HG02763 (cell line): ENCODE measurements around the gene BMPR2.
"Not testable (repeated sequence)": the region's sequence is repeated elsewhere in the genome, so short reads cannot be mapped to it uniquely, and the experiment has no call there.

Source experiments
- ATAC-seq: cut with Tn5 transposase; IDR thresholded peaks from one replicate; pipeline ENCODE4 v1.9.1; 2021; ENCODE audit warnings: mild to moderate bottlenecking, moderate library complexity; ENCODE audit not compliant: unreplicated experiment

Gene BMPR2

DNA sequence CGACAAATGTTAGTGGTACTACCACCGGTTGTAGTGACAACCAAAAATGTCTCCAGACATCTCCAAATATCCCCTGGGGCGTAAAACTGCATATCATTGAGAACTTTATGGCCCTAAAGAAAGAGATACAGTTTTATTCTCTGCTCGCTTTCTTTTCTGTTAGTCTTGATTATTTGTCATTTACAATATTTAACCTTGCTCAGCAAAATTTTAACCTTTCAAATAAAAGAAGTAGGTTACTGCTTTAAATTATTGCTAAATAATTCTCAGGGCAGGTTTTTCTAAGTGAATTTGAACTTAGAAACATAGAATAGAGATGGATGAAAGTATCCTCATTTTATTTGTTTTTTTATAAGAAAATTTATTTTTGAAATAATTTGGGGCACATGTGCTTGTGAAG lies 67.9 kb downstream of the BMPR2 start:
- no peak for ATAC-seq

DNA sequence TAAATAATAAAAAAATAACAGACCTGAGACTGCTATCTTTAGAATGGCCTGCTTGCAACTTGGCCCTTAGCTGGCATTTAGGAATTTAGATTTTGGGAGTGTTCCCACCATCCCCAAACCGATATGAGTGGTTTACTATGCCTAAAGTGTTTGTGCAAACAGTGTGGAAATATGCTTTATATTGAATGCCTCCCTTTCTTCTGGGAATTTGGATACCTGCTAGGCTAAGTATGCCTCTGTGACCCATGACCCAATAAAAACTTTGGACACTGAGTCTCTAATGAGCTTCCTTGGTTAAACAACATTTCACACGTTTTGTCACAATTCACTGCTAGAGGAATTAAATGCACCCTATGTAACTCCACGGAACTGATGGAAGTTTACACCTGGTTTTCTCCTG lies 73.2 kb downstream of the BMPR2 start:
- ATAC-seq: no peak

DNA sequence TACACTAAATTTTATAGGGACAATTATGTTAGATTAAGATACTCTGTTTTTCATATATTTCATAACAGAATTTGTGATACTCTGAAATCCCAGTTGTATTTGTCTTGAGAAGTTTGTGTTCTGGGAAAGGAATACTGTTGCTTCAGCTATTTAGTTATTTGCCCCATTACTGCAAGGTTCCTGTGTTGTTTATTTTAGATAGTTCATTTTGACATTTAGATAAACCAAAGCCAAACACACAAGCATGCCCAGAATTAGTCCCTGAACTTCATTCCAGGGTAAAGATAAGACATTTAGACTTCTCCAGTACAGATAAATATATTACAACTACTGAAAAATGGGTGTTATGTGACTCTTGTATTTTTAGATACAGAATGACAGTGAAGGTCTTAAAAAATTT lies 74.7 kb downstream of the BMPR2 start:
- no peak for ATAC-seq

DNA sequence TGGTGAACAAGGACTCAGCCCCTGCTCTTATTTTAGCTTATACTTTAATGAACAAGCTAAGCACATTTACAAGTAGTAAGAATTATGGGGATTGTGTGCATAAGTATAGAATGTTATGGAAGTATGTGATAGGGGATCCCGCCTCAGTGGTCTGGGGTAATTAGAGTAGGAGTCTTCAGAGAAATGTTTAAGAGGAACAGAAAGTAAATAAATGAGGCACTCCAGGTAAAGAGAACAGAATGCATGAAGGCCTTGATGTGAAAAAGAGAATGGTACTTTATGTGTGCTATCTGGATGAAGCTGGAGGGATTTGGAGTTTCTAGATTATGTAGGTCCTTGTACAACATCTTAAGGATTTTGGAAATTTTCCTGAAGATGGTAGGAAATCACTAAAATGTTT lies 76.6 kb downstream of the BMPR2 start:
- ATAC-seq: no peak

DNA sequence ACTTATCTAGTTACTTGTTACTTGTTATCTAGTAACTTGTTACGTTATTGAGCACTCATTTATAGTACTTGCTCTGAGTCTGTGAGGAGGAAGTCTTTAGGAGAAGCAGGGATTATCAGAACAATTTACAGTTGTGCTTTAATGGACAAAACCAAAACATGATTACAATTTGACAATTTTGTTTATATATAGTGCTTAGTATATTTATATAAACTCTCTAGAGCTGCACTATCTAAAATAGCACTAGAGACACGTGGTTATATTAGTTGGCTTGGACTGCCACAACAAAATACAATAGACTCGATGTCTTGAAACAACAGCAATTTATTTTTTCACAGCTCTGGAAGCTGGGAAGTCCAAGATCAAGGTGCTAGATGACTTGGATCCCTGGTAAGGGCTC lies 78.4 kb downstream of the BMPR2 start:
- ATAC-seq: no peak

DNA sequence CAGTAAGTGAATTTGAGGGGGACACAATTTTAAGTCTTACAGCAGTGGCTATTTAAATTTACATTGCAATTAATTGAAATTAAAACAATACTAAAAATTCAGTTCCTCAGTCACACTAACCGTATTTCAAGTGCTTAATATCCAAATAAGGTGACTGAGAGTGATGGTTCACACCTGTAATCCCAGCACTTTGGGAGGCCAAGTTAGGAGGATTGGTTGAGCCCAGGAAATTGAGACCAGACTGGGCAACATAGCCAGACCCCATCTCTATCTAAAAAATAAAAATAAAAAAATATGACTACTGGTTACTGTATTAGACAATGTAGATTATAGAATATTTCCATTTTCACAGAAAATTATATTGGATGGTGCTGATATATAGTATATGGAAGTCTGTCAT lies 79.0 kb downstream of the BMPR2 start:
- ATAC-seq: no peak

DNA sequence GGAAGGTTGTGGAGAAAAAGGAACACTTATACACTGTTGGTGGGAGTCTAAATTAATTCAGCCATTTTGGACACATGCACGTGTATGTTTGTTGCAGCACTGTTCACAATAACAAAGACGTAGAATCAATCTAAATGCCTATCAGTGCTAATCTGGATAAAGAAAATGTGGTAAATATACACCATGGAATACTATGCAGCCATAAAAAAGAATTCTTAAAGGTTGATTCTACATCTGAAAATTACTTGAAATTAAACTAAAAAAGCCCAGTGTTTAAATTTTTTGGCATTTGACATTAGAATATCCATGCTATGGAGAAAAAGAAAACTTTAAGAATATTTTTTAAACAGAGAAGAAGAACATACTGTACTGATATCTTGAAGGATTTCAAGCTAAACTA lies 84.0 kb downstream of the BMPR2 start:
- no peak for ATAC-seq

DNA sequence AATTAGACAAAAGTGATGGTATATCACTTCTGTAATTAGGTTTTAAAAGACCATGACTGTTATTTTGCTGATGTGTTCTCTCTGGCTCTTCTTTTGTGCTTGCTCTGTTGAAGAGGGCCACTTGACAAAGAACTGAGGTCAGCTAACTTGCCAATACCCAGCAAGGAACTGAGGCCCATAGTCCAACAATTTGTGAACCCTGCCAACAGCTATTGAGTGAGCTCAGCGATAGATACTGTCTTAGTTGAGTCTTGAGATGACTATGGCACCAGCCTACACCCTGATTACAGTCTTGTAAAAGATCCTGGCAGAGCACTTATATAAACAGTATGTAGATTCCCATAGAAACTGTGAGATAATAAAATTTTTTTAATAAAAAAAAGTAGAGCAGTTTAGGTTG lies 103.0 kb downstream of the BMPR2 start:
- no peak for ATAC-seq

DNA sequence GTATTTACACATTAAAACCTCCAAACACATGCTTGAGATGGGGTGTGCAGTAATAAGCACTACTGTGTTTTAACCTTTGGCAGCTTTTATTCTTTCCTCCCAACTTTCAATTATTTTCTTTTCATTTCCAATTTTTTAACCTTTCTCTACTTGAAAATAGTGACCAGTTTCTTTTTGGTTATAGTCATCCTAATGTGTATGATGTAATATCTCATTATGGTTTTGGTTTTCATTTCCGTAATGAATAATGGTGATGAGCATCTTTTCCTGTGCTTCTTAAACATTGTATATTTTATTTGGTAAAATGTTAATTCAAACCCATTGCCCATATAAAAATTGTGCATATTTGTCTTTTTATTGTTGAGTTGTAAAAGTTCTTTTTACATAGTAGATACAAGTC lies 103.5 kb downstream of the BMPR2 start:
- ATAC-seq: no peak

DNA sequence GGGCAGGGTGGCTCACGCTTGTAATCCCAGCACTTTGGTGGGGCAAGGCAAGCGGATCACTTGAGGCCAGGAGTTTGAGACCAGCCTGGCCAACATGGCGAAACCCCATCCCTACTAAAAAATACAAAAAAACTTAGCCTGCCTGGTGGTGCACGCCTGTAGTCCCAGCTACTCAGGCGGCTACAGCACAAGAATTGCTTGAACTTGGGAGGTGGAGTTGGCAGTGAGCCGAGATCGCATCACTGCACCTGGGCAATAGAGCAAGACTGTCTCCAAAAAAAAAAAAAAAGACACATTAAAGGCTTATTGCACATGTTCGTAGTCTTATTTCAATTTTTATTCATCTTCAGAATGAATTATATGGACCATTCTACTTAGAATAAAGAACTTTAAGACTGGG lies 110.2 kb downstream of the BMPR2 start:
- no peak for ATAC-seq

DNA sequence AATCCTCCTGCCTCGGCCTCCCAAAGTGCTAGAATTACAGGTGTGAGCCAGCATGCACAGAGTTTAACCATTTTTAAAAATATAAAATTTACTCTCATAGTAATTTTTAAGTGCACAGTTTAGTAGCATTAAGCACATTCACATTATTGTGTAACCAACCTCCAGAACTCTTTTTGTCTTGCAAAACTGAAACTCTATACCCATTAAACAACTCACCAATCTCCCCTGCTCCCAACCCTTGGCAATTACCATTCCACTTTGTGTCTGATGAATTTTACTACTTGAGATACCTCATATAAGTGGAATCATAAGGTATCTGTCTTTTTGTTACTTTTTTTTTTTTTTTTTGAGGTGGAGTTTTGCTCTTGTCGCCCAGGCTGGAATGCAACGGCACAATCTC lies 112.5 kb downstream of the BMPR2 start:
- no peak for ATAC-seq

DNA sequence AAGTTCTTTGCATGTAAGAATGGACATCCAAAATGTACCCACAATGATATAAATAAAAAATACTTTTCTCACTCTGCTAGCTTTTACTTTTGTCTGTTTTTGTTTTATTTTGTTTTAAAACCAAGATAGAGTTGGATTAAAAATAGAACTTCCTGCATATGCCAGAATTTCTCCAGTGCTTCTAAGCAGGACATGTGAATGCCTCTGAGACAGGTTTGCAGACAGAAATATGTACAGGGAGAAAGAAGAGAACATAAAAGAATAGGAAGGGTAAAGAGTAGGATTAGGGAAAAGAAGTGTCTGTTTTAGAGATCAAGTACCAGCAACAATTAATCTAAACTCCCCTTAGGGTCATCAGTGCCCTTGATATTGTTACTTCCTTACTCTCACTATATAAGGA lies 114.4 kb downstream of the BMPR2 start:
- no peak for ATAC-seq

DNA sequence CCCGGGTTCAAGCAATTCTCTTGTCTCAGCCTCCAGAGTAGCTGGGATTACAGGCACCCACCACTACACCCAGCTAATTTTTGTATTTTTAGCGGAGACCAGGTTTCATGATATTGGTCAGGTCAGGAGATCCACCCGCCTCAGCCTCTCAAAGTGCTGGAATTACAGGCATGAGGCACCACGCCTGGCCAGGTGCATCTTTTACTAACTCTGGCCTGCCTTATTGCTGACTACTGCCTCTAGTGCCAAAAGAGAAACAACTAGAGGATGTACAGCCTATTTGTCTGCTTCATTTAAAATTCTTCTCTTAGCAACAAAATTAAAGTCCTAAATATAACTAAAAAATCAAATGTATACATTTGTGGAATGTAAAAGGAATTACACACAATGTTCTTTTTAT lies 115.4 kb downstream of the BMPR2 start:
- ATAC-seq: no peak

DNA sequence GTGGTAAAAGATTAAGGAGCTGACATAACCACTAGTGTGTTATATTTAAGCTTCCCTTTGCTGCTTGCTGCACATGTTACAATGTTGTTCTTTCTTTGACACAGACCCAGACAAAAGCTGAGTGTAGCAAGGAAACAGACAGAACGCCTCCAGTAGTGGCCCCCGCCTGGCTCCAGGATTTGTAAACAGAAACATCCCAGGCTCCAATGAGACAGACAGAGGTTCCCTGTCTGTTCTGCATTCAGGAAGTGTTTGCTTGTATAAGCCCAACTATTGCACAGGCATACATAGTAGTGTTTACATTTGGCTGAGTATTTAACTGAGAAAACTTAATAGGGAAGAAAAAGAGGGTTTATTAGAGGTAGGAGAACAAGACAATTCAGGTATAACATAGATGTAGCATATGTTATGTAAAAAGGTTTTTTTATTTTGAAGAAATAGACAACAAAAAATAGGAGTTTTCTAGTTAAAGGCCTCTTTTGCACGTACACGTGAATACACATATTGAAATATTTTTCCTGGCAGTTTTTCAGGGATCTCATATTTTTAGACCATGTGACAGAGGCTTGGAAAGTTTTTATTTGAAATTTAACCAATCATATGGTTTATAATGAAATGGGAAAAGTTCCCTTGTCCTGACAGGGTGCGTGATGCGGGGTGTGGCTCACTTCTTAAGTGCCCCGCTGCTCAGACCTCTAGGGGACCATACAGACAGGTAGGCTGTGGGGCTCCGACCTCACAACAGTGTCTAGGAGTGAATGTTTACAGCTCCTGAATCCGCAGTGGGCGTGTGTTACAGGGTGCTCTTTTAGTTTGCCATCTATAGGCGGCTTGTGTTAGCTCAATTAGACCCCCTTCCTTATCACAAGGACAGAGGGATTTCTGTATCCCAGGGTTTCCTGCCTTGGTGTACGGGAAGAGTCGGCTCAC lies 118.4 kb downstream of the BMPR2 start:
- ATAC-seq: no peak

DNA sequence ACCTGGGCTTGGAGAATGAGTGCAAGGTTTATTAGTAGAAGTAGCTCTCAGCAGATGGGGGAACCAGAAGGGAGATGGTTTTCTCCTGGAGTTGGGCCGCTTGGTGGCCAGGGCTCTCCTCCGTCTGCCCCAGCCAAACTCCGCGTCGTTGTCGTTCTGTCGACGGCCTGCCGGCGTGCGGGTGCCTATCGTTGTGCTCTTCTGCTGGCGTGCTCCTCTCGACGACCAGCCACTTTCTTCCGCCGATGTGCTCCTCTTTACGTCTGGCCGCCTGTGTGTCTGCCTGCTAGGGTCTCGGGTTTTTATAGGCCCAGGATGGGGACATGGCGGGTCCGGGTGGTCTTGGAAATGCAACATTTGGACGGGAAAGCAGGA lies 119.1 kb downstream of the BMPR2 start:
- no peak for ATAC-seq

DNA sequence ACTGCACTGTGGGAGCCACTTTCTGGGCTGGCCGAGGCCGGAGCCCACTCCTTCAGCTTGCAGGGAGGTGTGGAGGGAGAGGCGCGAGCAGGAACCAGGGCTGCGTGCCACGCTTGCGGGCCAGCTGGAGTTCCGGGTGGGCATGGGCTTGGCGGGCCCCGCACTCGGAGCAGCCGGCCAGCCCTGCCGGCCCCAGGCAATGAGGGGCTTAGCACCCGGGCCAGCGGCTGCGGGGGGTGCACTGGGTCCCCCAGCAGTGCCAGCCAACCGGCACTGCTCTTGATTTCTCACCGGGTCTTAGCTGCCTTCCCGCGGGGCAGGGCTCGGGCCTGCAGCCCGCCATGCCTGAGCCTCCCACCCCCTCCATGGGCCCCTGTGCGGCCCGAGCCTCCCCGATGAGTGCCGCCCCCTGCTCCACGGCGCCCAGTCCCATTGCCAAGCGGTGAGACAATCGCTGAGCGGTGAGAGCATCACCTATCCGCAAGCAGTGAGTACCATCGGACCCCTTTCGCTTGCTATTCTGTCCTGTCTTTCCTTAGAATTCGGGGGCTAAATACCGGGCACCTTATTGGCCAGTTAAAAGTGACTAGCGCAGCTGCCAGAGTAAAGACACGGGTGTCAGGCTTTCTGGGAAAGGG lies 120.8 kb downstream of the BMPR2 start:
- not testable (repeated sequence) for ATAC-seq

DNA sequence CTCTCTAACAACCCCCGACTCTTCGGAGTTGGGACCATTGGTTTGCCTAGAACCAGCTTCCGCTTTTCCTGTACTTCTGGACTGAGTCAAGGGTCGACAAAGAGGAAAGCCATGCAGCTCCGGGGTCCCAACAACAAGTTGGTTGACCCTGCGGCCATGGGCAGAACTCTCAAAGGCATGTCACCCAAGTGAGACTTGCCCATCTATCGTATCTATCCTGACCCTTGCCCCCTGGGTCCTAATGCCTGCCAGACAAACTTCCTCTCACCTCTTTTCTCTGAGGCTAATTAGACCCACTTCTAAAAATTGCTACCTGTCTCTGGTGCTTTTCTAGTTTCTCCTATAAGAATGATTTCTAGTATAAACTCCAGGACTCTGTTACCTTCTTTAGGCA lies 121.3 kb downstream of the BMPR2 start:
- not testable (repeated sequence) for ATAC-seq

DNA sequence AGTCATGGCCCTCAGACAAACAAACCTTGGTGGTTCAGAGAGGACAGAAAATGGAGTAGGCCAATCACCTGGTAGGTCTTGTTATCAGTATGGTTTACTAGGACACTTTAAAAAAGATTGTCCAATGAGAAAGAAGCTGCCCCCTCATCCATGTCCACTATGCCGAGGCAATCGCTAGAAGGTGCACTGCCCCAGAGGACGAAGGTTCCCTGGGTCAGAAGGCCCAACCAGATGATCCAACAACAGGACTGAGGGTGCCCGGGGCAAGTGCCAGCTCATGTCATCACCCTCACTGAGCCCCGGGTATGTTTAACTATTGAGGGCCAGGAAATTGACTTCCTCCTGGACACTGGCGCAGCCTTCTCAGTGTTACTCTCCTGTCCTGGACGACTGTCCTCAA lies 123.7 kb downstream of the BMPR2 start:
- ATAC-seq: not testable (repeated sequence)

DNA sequence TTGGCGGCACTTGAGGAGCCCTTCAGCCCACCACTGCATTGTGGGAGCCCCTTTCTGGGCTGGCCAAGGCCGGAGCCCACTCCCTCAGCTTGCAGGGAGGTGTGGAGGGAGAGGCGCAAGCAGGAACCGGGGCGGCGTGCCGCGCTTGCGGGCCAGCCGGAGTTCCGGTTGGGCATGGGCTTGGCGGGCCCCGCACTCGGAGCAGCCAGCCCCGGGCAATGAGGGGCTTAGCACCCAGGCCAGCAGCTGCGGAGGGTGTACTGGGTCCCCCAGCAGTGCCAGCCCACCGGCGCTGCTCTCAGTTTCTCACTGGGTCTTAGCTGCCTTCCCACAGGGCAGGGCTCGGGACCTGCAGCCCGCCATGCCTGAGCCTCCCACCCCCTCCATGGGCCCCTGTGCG lies 127.1 kb downstream of the BMPR2 start:
- ATAC-seq: not testable (repeated sequence)

DNA sequence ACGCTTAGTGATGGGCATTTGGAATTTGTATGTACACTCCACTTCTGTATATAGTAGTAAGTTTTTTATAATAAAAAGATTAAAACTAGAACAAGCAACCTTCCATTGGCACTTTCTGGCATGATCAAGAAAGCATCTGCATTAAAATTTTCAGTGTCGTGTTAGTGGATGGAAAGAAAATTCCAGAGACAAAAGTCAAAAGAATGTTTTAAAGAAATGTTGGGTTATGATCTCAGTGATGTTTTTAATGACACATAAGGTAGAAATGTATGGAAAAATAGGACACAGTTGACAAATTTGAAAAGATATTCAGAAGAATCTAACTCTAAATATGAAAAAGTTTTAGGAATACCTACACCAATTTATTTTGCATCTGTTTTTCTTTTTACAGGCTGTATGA lies 132.6 kb downstream of the BMPR2 start:
- ATAC-seq: no peak

DNA sequence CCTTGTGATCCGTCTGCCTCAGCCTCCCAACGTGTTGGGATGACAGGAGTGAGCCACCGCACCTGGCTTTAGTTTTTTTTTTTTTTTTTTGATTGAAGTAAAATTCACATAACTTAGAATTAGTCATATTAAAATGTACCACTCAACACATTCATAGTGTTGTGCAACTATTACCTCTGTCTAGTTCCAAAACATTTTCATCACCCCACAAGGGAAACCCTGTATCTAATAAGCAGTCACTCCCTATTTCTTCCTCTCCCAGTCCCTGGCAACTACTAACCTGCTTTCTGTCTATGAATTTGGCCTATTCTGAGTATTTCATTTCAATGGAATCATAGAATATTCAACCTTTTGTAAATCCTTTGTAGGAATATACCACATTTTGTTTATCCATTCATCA lies 134.8 kb downstream of the BMPR2 start:
- ATAC-seq: no peak

DNA sequence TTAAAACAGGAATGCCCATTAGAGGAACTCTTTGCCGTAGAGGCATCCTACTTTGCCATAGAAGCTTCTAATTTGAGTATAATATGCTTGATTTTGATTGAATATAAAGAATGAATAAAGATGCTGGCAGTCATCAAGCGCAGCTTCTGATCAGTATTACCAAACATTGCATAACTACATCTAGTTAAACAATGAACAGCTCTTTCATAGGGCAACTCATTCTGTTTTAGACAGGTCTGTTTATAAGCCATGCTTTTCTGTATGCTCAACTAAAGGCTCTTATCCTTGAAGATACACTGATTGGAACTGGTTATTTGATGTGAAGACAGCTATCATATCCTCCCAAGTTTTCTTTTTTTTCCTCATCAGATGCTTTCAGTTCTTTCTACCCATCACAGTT lies 136.0 kb downstream of the BMPR2 start:
- ATAC-seq: no peak

DNA sequence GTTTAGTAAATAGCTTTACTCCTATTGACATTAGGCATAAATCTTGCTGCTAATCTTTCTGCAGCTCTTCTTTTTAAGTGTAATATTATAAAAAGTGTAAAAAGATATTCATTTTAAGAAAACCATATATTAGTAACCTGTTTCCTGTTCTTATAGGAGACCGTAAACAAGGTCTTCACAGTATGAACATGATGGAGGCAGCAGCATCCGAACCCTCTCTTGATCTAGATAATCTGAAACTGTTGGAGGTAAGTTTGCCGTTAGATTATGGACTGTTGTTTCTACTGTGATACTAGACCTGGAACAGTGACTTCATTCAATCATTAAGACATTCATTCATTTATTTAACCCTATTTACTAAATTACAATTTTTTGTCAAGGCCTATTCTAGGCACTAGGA lies 138.6 kb downstream of the BMPR2 start:
- no peak for ATAC-seq
